ENCODE measurements around the gene CASP8AP2. TPM values are rescaled to one million over a fixed set of nuclear protein-coding genes. Genes with fewer than 3 reads are reported as not detected.

CASP8AP2 gene
- total RNA-seq, 1 experiment from 2014 or later: 19.3 TPM

GRCh38 chr6:89787660-89788328, 41.9 kb upstream of the CASP8AP2 start:
- peaks cover 2% of the 10 kb centered on the region; the same call in 1 of the 2 replicates for H3K36me3 ChIP-seq (ENCODE audit: control insufficient read depth, insufficient read depth, low read length)
- Mint-ChIP-seq H3K36me3 (ENCODE audit: insufficient read depth, unreplicated experiment) (peaks cover 81% of the 10 kb centered on the region), H3K4me3 (ENCODE audit: unreplicated experiment) (no peak overlapping the region), H3K4me1 (ENCODE audit: low read depth, unreplicated experiment) (peaks cover 25% of the 10 kb centered on the region), H3K27ac (ENCODE audit: unreplicated experiment) (no peak overlapping the region), H3K27me3 (ENCODE audit: insufficient read depth, unreplicated experiment) (no peaks in the 10 kb centered on the region), H3K9me3 (ENCODE audit: unreplicated experiment) (peaks cover 15% of the 10 kb centered on the region)
- BruUV-seq (replicated peaks): no TSS peak
- DNase-seq: no peak
- CTCF ChIA-PET: no interaction called here
- POLR2A ChIA-PET: no interaction called here
- H3K9me3 ChIP-seq: peaks cover 16% of the 10 kb centered on the region
- no peaks in the 10 kb centered on the region for H3K27me3 ChIP-seq (replicated peaks; ENCODE audit: control insufficient read depth, insufficient read depth, low read length)
- H3K4me3 ChIP-seq (ENCODE audit: low read depth, low read length): no peak overlapping the region
- no peak for TF ChIP-seq CTCF (IDR thresholded peaks at IDR 0.05; ENCODE audit: insufficient read depth in 1 of 2, low read depth in 1 of 2, low read length in 1 of 2, severe bottlenecking in 1 of 2, unreplicated experiment in 1 of 2)
- intact Hi-C loops (cut with micrococcal nuclease; ENCODE audit: unreplicated experiment): no loop called here
- H3K4me1 ChIP-seq: peaks cover 19% of the 10 kb centered on the region

- BruUV-seq (replicated peaks): no TSS peak
- H3K27ac Mint-ChIP-seq (ENCODE audit: unreplicated experiment): no peak overlapping the region
- H3K9me3 Mint-ChIP-seq (ENCODE audit: unreplicated experiment): peaks cover 7% of the 10 kb centered on the region
- Histone ChIP-seq H3K9me3 (peaks cover 2% of the 10 kb centered on the region; the same call in 1 of the 2 replicates), H3K27me3 (replicated peaks; ENCODE audit: control insufficient read depth, insufficient read depth, low read length) (no peaks in the 10 kb centered on the region), H3K36me3 (ENCODE audit: control insufficient read depth, insufficient read depth, low read length) (no peaks in the 10 kb centered on the region; the same call in 1 of the 2 replicates), H3K4me1 (peaks cover 7% of the 10 kb centered on the region), H3K4me3 (ENCODE audit: low read depth, low read length) (no peak overlapping the region)
- TF ChIP-seq CTCF (IDR thresholded peaks at IDR 0.05; ENCODE audit: insufficient read depth in 1 of 2, low read depth in 1 of 2, low read length in 1 of 2, severe bottlenecking in 1 of 2, unreplicated experiment in 1 of 2): no peak
- intact Hi-C loops (cut with micrococcal nuclease; ENCODE audit: unreplicated experiment): no loop called here
- ChIA-PET CTCF (no interaction called here), POLR2A (no interaction called here)
- peaks cover 25% of the 10 kb centered on the region for H3K4me1 Mint-ChIP-seq (ENCODE audit: low read depth, unreplicated experiment)
- DNase-seq: no peak
- H3K36me3 Mint-ChIP-seq (ENCODE audit: insufficient read depth, unreplicated experiment): peaks cover 76% of the 10 kb centered on the region
- H3K4me3 Mint-ChIP-seq (ENCODE audit: unreplicated experiment): no peak overlapping the region
- H3K27me3 Mint-ChIP-seq (ENCODE audit: insufficient read depth, unreplicated experiment): no peaks in the 10 kb centered on the region
These were observed 39.7 kb upstream of the CASP8AP2 start for GRCh38 chr6:89789980-89790379.

GRCh38 chr6:89790403-89790802, 39.3 kb upstream of the CASP8AP2 start:
- peaks cover 25% of the 10 kb centered on the region for H3K4me1 Mint-ChIP-seq (ENCODE audit: low read depth, unreplicated experiment)
- no peaks in the 10 kb centered on the region; the same call in 1 of the 2 replicates for H3K36me3 ChIP-seq (ENCODE audit: control insufficient read depth, insufficient read depth, low read length)
- POLR2A ChIA-PET: no interaction called here
- no TSS peak for BruUV-seq (replicated peaks)
- H3K4me3 Mint-ChIP-seq (ENCODE audit: unreplicated experiment): no peak overlapping the region
- H3K9me3 ChIP-seq: no peaks in the 10 kb centered on the region
- no peak for TF ChIP-seq CTCF (IDR thresholded peaks at IDR 0.05; ENCODE audit: insufficient read depth in 1 of 2, low read depth in 1 of 2, low read length in 1 of 2, severe bottlenecking in 1 of 2, unreplicated experiment in 1 of 2)
- peaks cover 3% of the 10 kb centered on the region for H3K9me3 Mint-ChIP-seq (ENCODE audit: unreplicated experiment)
- peaks cover 7% of the 10 kb centered on the region for H3K4me1 ChIP-seq
- H3K27ac Mint-ChIP-seq (ENCODE audit: unreplicated experiment): no peak overlapping the region
- DNase-seq: no peak
- H3K36me3 Mint-ChIP-seq (ENCODE audit: insufficient read depth, unreplicated experiment): peaks cover 76% of the 10 kb centered on the region
- CTCF ChIA-PET: no interaction called here
- H3K27me3 ChIP-seq (replicated peaks; ENCODE audit: control insufficient read depth, insufficient read depth, low read length): no peaks in the 10 kb centered on the region
- H3K27me3 Mint-ChIP-seq (ENCODE audit: insufficient read depth, unreplicated experiment): no peaks in the 10 kb centered on the region
- no peak overlapping the region for H3K4me3 ChIP-seq (ENCODE audit: low read depth, low read length)
- intact Hi-C loops (cut with micrococcal nuclease; ENCODE audit: unreplicated experiment): no loop called here
